WTC11 (cell line): ENCODE measurements around the gene KLHL20.

Experiments
- HMGA2 ChIP-seq: fragments of 250-450 bp; sonication (Bioruptor Pico); IDR thresholded peaks from 2 replicates; pipeline ENCODE4 v1.4.0; 2021; ENCODE audit warnings: mild to moderate bottlenecking, moderate library complexity
- SMAD3 ChIP-seq: sonication (generic); formaldehyde crosslinking; IDR thresholded peaks from 2 replicates; pipeline ENCODE4 v1.8.0; 2022; ENCODE audit warnings: missing genetic modification reagents, mild to moderate bottlenecking, borderline replicate concordance
- ZNF219 ChIP-seq: sonication (generic); formaldehyde crosslinking; IDR thresholded peaks from 2 replicates; pipeline ENCODE4 v1.8.0; 2023; ENCODE audit warnings: missing genetic modification reagents, mild to moderate bottlenecking, borderline replicate concordance
- ZNF263 ChIP-seq: sonication (generic); formaldehyde crosslinking; IDR thresholded peaks from 2 replicates; pipeline ENCODE4 v1.8.1; 2022; ENCODE audit warnings: low read depth, mild to moderate bottlenecking, moderate library complexity, missing genetic modification reagents
- TF ChIP-seq, protein P1 (sequence below): fragments of 200-600 bp; IDR thresholded peaks from 2 replicates; pipeline ENCODE4 v1.8.0; 2022; ENCODE audit warnings: antibody characterized with exemption
- TF ChIP-seq, protein P2 (sequence below): sonication (generic); formaldehyde crosslinking; IDR thresholded peaks from 2 replicates; pipeline ENCODE4 v1.8.1; 2022; ENCODE audit warnings: low read depth, missing genetic modification reagents, borderline replicate concordance
- TF ChIP-seq, protein P3 (sequence below): sonication (generic); formaldehyde crosslinking; IDR thresholded peaks from 2 replicates; pipeline ENCODE4 v1.8.0; 2022; ENCODE audit warnings: mild to moderate bottlenecking, missing genetic modification reagents
- TF ChIP-seq, protein P4 (sequence below): sonication (generic); formaldehyde crosslinking; conservative IDR thresholded peaks from 2 replicates; pipeline ENCODE4 v1.8.1; 2022; ENCODE audit warnings: mild to moderate bottlenecking, missing genetic modification reagents

DNA sequence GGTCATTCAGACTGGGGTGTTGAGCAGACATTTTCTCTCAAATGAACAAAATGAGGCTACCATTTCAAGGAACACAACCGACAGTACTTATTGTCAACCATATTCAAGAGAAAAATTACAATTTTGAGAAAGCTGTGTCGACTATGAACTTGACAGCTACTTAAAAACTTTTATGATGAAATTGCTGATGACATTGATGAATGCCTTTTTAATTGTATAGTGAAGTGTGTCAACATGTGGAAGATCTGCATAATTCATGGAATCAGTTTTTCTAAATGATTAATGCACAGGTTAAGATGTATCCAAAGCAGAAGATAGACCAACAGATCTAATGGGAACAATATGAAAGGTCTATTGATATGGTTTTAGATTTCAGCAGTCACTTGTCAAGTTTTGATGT, 75.1 kb downstream of the KLHL20 start:
- TF ChIP-seq, protein P1, sequence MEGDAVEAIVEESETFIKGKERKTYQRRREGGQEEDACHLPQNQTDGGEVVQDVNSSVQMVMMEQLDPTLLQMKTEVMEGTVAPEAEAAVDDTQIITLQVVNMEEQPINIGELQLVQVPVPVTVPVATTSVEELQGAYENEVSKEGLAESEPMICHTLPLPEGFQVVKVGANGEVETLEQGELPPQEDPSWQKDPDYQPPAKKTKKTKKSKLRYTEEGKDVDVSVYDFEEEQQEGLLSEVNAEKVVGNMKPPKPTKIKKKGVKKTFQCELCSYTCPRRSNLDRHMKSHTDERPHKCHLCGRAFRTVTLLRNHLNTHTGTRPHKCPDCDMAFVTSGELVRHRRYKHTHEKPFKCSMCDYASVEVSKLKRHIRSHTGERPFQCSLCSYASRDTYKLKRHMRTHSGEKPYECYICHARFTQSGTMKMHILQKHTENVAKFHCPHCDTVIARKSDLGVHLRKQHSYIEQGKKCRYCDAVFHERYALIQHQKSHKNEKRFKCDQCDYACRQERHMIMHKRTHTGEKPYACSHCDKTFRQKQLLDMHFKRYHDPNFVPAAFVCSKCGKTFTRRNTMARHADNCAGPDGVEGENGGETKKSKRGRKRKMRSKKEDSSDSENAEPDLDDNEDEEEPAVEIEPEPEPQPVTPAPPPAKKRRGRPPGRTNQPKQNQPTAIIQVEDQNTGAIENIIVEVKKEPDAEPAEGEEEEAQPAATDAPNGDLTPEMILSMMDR = no peak
- TF ChIP-seq ZNF219 (no peak), SMAD3 (CRISPR knock-in tag) (no peak), ZNF263 (CRISPR knock-in tag) (no peak), HMGA2 (CRISPR knock-in tag) (no peak)
- TF ChIP-seq, protein P2, sequence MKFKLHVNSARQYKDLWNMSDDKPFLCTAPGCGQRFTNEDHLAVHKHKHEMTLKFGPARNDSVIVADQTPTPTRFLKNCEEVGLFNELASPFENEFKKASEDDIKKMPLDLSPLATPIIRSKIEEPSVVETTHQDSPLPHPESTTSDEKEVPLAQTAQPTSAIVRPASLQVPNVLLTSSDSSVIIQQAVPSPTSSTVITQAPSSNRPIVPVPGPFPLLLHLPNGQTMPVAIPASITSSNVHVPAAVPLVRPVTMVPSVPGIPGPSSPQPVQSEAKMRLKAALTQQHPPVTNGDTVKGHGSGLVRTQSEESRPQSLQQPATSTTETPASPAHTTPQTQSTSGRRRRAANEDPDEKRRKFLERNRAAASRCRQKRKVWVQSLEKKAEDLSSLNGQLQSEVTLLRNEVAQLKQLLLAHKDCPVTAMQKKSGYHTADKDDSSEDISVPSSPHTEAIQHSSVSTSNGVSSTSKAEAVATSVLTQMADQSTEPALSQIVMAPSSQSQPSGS (CRISPR knock-in tag) = no peak
- TF ChIP-seq, protein P3, sequence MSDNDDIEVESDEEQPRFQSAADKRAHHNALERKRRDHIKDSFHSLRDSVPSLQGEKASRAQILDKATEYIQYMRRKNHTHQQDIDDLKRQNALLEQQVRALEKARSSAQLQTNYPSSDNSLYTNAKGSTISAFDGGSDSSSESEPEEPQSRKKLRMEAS (CRISPR knock-in tag) = no peak
- TF ChIP-seq, protein P4, sequence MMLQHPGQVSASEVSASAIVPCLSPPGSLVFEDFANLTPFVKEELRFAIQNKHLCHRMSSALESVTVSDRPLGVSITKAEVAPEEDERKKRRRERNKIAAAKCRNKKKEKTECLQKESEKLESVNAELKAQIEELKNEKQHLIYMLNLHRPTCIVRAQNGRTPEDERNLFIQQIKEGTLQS = no peak
